Colonic mucosa (tissue), 4 donors: ENCODE results near the gene CEP20. TPM values are rescaled to one million over a fixed set of nuclear protein-coding genes. Genes with fewer than 3 reads are reported as not detected.
A peak's percentile ranks its signal among the peaks of the same experiment; 100 is the strongest.

Experiments used
- DNase-seq: peaks from one replicate; pipeline ENCODE4 v3.0.0-alpha.2; 2020
- H3K27ac ChIP-seq: fragments of 200-600 bp; one replicate; pipeline ENCODE4 v1.8.0; 2021
- H3K27me3 ChIP-seq: fragments of 200-600 bp; one replicate; pipeline ENCODE4 v1.8.0; 2021
- H3K36me3 ChIP-seq: fragments of 200-600 bp; one replicate; pipeline ENCODE4 v1.8.0; 2021
- H3K4me1 ChIP-seq: fragments of 200-600 bp; one replicate; pipeline ENCODE4 v1.8.0; 2021; ENCODE audit warnings: mild to moderate bottlenecking
- H3K4me3 ChIP-seq: fragments of 200-600 bp; one replicate; pipeline ENCODE4 v1.8.0; 2021
- H3K9ac ChIP-seq, 2 donors: one replicate each; pipeline ENCODE4 v1.7.0; 2013; ENCODE audit warnings: control low read depth in 2 of 2, low read depth in 2 of 2, low read length in 2 of 2
- H3K9me3 ChIP-seq: fragments of 200-600 bp; one replicate; pipeline ENCODE4 v1.8.0; 2021
- CTCF ChIP-seq: fragments of 200-600 bp; IDR thresholded peaks from one replicate; pipeline ENCODE4 v1.8.0; 2022; ENCODE audit warnings: antibody characterized with exemption, mild to moderate bottlenecking
- intact Hi-C: fragments of 100-400 bp; cut with DNase I; formaldehyde crosslinking; loops from one replicate; pipeline ENCODE4 v1.14.1; 2022
- total RNA-seq, 2 donors: library from RNA; stranded (reverse); fragmentation: NEBNext Ultra II Directional in 1 of 2; extraction: Animal tissue kit (Norgen Biotek cat#: 25700) in 1 of 2; gene quantifications; one replicate each; pipeline ENCODE4 v1.2.1, GENCODE V29; 2021
- donor health status: healthy.
- donor health status: DM: no; HTN: no; CAD: no.
- donor health status: DM: no; HTN: no; CAD: no.

CEP20 gene
- total RNA-seq, 2 donors from 2014 or later = 23.3 to 31.0 TPM

- Histone ChIP-seq H3K4me3 (no peak overlapping the region), H3K27ac (no peak overlapping the region), H3K4me1 (no peaks in the 10 kb centered on the region), H3K36me3 (no peaks in the 10 kb centered on the region), H3K27me3 (no peaks in the 10 kb centered on the region), H3K9ac (no peak overlapping the region), H3K9me3 (no peaks in the 10 kb centered on the region)
- intact Hi-C loops = no loop called here
- TF ChIP-seq CTCF = no peak
- no peak for DNase-seq
Measured at GRCh38 chr16:15879255-15879811, 9.1 kb downstream of the CEP20 start.

GRCh38 chr16:15876503-15876902, 11.9 kb downstream of the CEP20 start:
- Histone ChIP-seq H3K27me3 (no peaks in the 10 kb centered on the region), H3K27ac (no peak overlapping the region), H3K9ac (no peak overlapping the region), H3K9me3 (no peaks in the 10 kb centered on the region), H3K4me1 (no peaks in the 10 kb centered on the region), H3K4me3 (no peak overlapping the region), H3K36me3 (no peaks in the 10 kb centered on the region)
- TF ChIP-seq CTCF = no peak
- DNase-seq = no peak
- intact Hi-C loops = no loop called here

- H3K9me3 ChIP-seq = no peaks in the 10 kb centered on the region
- no peaks in the 10 kb centered on the region for H3K4me1 ChIP-seq
- no peak overlapping the region for H3K9ac ChIP-seq
- TF ChIP-seq CTCF = peak; percentile 58
- DNase-seq = peak; percentile 62
- no peak overlapping the region for H3K4me3 ChIP-seq
- H3K27ac ChIP-seq = no peak overlapping the region
- no peaks in the 10 kb centered on the region for H3K36me3 ChIP-seq
- intact Hi-C loops = loop anchor here (5.0 kb wide), 1 partner anchor 252 kb away; no protein-coding TSS in a partner anchor
- H3K27me3 ChIP-seq = no peaks in the 10 kb centered on the region
Measured at GRCh38 chr16:15874745-15875314, 13.6 kb downstream of the CEP20 start.

- Histone ChIP-seq H3K4me3 (no peak overlapping the region), H3K4me1 (no peaks in the 10 kb centered on the region), H3K27me3 (no peaks in the 10 kb centered on the region), H3K27ac (no peak overlapping the region), H3K9me3 (no peaks in the 10 kb centered on the region), H3K36me3 (no peaks in the 10 kb centered on the region), H3K9ac (no peak overlapping the region)
- intact Hi-C loops = loop anchor here (5.0 kb wide), 1 partner anchor 254 kb away; no protein-coding TSS in a partner anchor
- DNase-seq = no peak
- TF ChIP-seq CTCF = no peak
Measured at GRCh38 chr16:15873737-15874136, 14.7 kb downstream of the CEP20 start.

- H3K9ac ChIP-seq = no peak overlapping the region
- no peaks in the 10 kb centered on the region for H3K9me3 ChIP-seq
- intact Hi-C loops = loop anchor here (5.0 kb wide), 1 partner anchor 254 kb away; no protein-coding TSS in a partner anchor
- H3K27ac ChIP-seq = no peak overlapping the region
- no peaks in the 10 kb centered on the region for H3K36me3 ChIP-seq
- no peaks in the 10 kb centered on the region for H3K4me1 ChIP-seq
- no peaks in the 10 kb centered on the region for H3K27me3 ChIP-seq
- no peak for DNase-seq
- no peak overlapping the region for H3K4me3 ChIP-seq
- TF ChIP-seq CTCF = no peak
Measured at GRCh38 chr16:15873301-15873700, 15.1 kb downstream of the CEP20 start.
